CMK (cell line): ENCODE results near the gene CTCF.

Source experiments
- DNase-seq: peaks from one replicate; pipeline ENCODE4 v3.0.0-alpha.2; 2010; ENCODE audit warnings: low read depth

Gene CTCF

DNA sequence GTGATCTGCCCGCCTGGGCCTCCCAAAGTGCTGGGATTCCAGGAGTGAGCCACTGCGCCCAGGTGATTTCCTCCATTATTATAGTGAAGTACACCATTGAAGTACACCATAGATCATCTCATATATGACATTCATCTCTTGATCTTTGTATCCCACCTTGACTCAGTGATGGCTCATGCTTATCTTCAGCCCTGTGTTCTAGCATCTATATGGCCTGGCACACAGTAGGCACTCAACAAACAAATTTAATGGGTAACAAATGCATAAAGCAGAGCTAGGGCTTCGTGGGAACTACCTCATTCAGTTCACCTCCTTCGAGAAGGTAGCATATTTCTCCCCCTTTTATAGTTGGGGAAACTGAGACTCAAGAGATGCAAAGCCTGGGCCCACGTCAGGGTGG lies 103.3 kb downstream of the CTCF start:
- DNase-seq: no peak

DNA sequence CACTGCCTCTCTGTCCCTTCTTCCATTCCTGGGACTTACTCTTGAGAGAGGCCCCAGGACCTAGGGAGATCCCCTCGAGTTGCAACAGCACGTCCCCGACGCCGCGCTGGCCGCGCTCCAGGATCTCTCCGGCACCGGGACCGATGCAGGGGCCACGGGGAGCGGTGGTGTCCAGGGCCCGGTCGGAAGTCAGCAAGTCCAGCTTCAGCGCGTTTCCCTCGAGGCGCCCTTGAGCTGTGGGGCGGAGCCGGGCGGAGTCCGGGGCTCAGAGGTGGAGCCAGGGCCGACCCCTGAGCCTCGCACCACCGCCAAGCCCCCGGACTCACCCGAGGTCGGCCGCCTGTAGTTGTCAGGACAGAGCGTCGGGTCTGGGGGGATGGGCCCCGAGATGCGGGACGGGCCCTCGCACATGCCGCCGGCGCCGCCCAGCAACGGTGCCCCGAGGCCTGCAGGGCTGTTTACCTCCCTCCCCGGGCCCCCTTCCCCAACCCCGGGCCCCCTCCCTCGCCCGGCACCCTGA lies 103.8 kb downstream of the CTCF start:
- DNase-seq: no peak

DNA sequence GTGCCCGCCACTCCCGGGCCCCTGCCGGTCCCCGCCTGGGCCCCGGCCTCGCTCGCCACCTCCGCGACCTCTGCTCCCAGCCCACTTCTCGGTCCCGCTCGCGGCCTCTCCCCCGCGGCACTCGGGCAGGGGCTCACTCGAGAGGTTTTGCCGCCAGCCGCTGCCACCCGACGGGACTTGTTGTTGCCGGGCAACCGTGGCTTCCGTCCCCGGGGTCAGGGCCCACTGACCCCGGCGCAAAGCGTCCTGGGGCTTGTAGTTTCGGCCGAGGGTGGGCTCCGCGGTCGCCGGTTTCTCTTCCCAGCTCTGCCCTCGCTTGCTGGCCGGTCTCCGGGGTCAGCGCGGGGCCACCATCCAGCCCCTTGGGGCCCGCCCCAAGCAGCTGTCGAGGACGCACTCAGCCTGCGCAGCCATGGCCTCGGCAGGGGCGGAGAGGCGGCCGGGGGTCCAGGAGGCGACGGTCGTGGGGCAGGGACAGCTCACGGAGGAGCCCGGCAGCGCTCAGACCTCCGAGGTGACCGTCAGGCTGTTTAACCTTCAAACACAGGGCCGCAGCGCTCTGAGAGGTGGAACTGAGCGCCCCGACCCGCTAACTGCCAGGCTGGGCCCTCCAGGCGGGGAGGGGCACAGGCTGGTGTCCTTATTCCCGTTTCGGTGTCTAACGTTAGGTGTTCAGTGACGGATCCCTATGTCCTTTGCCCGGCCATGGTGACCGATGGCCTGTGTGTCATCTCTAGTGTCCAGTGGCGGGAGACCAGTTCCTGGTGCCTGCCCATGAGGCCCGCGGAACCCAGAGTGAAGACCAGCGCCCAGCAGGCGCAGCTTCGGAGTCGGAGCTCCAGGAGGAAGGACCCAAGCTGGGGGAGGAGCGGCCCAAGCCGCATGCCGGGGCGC lies 104.5 kb downstream of the CTCF start, which contains the start of the genes C16orf86 and ENKD1:
TSS of gene C16orf86 (plus strand) at position 256 of the 894 bp plus-strand sequence. CDS start at position 413, 157 bp downstream.
TSS of gene ENKD1 (minus strand) at position 192 of the 894 bp plus-strand sequence. CDS start 308 bp downstream, outside the sequence.
- DNase-seq: no peak

DNA sequence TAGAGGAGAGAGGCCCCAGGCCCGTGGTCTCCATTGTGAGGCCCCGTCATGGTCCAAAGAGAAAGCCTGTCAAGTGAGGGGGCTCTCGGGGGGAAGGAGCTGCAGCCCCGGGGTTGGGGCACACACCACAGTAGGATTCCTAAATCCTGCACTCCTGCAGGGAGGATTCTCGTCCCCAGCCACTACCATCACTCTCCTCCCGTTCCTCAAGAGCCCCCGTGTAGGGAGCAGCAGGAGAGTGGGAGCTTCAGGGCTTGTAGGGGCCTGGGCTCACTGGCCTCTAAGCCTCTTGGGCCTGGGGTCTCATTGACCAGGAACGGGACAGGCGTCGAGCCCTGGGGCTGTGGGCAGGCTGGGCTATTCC lies 105.1 kb downstream of the CTCF start:
- DNase-seq: no peak

DNA sequence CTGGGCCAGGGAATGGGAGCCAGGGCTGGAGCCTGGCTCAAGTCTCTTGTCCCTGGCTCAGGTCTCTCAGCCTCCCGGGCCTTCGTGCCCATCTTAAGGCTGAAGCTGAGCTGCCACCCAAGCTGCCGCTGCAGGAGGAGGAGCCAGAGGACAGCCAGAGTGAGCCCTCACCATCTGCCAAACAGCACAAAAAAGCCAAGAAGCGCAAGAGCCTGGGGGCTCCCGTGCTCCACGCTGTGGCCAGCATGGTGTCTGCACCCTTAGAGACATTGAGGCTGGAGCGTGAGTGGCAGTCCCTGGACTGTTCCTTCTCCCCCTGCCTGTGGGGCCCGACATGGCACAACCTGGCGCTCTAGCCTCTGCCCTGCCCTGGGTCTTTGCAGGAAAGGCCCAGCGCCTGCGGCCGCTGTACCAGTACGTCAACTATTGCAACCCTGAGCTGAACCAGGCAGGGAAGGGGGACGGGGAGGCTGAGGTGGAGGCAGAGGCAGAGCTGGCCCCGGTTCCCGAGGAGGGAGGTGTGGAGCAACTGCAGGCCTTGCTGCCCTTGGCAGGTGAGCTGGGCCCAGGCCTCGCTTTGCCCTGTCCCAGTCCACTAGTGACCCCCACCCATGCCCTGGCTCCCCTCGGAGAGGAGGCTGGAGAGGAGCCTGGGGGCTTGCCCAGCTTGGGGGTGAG lies 105.6 kb downstream of the CTCF start:
- DNase-seq: peak; percentile 86

DNA sequence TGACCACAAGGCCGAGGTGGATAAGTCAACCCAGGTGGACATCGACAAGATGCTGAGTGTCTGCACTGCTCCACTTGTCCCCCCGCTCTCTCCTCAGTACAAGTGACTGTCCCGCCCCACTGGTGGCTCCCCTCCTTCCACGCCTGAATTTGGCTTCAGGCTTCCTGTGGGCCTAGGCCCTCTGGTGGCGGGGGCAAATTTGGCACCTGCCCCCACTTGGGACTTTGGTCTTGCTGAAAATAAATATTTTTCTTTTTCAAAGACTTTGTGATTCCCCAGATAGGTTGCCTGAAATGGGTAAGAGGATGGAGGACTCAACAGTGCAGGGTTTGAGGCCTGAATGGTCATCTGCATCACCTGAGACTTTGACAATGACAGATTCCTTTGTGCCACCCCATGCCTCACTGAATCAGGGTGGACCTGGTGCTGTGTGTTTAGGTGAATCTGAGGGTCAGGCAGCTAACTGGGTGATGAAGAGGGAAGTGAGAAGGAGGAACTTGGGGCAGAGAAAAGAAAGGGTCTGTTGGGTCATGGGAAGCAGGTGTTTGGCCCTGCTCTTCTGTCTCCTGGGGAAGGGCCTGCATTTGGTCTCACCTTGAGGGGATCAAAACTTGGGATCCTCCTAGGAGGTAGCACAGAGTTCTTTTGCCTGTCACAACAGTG lies 106.3 kb downstream of the CTCF start:
- DNase-seq: no peak

DNA sequence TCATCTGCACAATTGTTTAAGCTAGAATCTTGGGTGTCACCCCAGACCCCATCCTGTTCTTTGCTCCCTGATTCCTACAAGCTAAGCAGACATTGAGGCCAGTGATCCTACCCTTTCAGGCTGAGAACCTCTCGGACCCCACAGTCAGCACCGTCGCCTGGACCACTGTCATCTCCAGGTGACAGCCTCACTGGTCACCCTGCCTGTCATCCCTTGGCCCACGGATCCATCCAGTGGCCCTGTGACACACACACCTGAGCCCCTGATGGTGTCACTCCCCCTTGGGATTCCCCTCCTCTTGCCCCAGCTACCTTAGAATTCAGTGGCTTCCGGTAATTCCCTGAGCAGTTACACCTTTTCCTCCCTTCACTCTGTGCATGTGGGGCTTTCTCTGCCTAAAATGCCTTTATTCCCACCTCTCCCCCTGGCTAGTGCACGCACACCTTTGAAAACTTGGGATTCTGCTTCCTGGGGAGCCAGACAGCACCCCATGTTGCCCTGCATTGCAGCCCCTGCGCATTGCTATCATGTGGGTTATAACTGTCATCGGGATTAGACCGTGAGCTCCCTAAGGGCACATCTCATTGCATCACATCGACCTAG lies 107.3 kb downstream of the CTCF start:
- DNase-seq: no peak

DNA sequence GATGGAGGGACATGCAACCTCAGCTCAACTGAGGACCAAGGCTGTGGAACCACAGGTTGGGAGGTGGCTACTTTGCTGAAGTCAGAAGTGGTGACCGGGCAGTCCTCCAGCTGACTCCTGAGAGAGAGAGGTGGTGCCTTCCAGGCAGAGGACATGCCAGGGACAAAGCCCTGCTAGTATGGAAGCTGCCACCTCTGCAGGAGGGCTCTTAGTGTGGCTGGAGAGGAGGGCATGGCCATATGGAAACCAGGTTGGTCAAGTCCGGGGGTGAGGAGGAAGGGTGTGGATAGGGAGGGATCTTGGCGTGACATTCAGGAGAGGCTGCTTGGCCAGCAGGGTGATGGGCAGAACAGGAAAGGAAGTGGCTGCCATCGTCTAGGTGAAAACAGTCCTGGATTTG lies 110.0 kb downstream of the CTCF start:
- DNase-seq: no peak

DNA sequence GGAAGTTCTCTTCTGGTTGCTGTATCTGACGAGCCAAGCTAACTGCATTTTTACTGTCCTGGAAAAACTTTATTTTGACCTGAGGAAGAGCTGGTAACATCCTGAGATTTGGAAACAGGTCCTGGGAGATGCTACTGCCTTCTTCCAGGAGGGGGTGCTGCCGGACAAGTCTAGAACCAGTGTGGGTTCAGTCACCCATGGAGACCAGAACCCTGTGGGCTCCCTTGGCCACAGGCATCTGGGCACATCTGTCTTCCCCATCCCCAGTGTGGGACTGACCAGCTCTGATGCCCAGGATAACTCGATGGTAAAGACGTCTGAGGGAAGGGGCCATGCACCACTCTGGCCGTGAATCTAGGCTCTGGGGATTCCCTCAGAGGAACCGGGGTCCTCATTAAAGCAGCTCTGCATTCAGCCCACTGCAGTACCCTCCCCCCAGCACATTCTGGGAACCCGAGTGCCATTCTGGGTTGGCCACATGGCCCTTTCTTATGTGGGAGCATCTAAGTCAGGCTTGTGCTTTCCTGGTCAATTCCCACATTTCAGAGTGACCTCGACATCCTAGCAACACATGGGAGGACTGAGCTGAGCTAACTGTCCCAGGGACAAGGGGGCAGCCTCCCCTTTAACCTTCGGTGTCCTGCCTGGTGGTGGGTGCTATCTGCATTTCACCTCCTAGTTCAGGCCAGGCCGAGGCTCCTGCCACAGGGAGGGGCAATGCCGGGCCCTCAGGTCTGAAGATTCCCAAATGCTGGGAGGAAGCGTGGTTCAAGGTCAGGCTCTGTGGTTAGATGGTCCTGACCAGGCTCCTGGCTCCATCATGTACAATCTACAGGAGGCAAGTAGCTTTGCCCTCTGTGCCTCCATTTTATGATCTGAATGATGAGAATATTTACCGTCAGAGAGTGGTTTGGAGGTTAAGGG lies 110.7 kb downstream of the CTCF start:
- no peak for DNase-seq

DNA sequence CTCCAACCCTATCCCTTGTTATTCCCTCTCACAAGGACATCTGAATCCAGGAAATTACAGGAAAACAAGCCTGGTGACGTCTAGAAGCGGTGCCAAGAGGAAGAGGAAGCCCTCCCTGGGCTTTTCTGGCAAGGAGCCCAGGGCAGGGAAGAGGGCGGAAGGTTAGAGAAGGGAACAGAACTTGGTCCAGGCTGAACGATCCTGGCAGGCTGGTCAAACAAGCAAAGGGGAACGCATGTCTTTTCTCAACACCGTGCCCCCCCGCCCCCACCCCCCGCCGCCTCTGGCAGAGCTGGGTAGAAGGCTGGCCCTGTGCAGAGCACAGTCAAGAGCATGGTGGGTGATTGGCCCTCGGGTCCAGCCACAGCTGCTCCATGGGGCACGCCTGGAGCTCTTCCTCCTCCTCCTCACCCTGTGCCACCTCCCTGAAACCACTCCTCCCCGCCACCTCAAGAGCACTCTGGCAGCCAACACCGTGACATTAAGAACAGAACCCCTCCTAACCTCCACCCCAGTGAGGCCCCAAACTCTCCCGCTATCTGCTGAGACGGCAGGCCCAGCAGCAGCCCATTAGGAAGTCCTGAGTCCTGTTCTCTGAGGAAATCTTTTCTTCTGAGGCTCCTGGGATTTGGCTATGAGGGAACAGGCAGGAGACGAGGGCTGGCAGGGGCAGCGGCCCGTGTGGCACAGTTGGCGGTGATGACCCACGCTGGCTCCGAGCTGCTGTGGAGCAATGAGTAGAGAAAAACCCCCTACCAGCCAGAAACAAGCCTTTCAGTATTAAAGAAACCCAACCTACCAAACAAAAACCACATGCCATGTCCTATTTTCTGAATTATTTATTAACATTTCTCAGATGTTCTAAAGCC lies 111.6 kb downstream of the CTCF start:
- no peak for DNase-seq

DNA sequence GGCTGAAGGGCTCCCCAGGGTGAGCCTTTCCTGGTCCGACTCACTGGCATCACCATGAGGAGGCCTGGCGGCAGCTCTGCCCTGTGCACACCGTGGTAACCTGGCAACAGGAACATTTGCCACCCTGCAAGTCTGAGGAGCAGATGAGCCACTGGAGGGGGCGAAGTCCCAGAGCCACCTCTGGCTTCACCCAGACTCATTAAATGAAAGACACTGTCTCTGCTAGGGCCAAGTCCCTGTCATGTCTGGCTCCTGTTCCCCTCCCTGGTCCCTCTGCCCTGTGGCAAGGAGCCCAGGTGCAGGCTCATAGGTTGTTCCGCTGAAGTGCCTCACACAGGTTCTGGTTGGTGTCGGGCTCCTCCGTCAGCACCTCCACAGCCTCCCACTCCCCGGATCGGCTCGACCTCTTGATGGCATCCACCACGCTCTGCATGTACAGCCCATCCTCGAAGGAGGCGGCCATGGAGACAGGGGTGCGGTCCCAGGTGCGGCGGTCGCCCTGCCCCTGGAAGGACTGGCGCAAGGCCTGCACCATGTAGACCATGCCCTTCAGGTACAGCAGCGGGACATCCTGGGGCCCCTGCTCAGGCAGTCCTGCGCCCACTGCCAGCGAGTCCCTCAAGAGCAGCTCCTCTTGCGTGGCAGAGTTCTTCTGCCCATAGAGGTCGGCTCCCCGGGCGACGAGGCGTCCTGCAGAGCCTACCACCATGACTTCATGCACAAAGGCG lies 112.7 kb downstream of the CTCF start:
- DNase-seq: no peak

DNA sequence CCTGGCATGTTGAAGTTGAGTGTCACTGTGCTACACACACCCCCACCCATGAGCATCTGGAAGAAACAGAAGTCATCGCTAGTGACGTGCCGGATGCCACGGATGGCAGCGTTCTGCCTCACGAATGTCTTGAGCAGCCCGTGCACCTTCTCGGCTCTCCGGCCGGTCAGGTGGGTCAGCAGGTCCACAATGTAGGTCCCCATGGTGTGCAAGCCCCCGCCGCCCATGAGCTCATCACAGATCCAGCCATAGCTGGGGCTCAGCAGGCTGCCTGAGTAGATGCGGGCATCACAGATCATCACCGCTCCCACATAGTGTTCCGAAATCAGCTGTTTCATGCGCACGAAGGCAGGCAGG lies 113.2 kb downstream of the CTCF start:
- DNase-seq: no peak

DNA sequence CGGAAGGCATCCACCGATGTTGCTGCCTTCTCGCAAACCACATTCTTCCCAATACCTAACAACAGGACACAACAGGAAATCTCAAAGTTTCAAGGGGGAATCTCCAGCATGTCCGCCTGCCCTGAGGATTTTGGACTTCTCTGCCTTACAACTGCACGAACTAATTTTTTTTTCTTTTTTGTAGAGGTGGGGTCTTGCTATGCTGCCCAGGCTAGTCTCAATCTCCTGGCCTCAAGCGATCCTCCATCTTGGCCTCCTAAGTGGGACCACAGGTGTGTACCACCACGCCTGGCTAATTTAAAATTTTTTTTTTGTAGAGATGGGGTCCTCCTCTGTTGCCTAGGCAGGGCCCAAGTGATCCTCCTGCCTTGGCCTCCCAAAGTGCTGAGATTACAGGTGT lies 113.7 kb downstream of the CTCF start:
- no peak for DNase-seq

DNA sequence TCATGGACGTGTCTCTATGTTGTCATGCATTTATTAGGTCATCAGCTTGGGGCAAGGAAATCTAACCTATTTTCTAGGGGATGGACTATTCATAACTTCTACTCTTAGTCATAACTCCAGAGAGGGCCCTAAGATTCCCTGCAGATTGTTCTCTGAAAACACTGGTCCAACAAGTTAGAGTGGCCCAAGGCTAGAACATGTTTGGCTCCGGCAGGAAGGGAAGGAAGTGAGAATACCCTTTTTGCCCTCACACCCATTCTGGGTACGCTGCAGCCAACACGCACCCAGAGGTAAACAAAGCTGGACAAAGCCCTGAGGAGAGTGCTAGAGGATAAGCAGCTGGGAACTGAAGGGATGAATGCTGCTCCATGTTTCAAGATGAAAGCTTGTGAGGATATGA lies 114.2 kb downstream of the CTCF start:
- DNase-seq: no peak

DNA sequence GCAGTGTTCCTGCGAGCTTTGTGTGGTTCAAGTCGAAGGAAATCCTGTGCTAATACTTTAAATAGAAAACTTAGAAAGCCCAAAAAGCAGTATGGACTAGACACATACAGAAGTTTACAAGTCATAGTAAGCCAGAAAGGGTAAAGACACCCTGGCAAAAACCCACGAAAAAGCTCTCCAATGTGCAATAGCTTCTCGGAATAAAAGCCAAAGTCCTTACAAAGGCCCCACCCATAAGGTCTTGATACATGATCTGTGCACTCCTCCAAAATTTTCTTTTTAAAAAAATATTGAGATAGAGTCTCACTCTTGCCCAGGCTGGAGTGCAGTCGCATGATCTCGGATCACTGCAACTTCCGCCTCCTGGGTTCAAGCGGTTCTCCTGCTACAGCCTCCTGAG lies 114.6 kb downstream of the CTCF start:
- no peak for DNase-seq

DNA sequence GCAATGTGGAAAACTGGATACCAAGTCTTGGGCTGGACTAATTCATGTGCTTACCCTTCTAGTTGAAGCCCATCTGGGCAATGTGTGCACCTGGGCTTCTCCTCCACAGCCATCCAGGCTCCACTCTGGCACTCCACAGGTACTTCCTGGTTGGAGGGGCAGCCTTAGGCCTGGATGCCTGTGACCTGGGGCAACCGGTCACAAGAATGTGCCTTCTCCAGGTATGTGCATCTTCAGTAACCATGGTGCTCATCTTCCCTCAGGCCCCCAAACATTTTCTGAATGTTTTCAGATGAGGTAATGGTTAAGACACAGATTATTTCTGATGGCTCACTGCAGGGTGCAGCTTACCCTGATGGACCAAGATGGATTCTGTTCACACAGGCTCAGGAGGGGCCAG lies 115.4 kb downstream of the CTCF start:
- no peak for DNase-seq

DNA sequence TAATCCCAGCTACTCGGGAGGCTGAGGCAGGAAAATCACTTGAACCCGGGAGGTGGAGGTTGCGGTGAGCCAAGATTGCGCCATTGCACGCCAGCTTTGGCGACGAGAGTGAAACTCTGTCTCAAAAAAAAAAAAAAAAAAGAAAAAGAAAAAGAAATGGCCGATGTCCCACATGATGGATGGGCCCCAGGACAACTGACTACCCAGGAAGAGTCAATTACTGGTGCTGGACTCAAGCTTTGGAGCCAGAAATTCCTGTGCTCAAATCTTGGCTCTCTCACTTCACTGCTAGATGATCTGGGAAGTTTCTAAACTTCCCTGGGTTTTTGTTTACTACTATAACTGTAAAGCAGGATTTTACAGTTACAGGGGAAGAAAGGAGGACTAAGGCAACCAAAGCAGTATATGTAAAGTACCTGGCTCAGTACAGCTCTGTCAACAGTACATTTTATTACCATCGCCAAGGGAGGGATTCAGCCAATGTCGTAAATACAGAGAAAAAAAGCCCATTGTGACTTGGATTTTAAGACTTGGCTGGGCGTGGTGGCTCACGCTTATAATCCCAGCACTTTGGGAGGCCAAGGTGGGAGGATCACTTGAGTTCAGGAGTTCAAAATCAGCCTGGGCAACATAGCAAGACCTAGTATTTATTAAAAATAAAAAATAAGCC lies 116.2 kb downstream of the CTCF start:
- no peak for DNase-seq

DNA sequence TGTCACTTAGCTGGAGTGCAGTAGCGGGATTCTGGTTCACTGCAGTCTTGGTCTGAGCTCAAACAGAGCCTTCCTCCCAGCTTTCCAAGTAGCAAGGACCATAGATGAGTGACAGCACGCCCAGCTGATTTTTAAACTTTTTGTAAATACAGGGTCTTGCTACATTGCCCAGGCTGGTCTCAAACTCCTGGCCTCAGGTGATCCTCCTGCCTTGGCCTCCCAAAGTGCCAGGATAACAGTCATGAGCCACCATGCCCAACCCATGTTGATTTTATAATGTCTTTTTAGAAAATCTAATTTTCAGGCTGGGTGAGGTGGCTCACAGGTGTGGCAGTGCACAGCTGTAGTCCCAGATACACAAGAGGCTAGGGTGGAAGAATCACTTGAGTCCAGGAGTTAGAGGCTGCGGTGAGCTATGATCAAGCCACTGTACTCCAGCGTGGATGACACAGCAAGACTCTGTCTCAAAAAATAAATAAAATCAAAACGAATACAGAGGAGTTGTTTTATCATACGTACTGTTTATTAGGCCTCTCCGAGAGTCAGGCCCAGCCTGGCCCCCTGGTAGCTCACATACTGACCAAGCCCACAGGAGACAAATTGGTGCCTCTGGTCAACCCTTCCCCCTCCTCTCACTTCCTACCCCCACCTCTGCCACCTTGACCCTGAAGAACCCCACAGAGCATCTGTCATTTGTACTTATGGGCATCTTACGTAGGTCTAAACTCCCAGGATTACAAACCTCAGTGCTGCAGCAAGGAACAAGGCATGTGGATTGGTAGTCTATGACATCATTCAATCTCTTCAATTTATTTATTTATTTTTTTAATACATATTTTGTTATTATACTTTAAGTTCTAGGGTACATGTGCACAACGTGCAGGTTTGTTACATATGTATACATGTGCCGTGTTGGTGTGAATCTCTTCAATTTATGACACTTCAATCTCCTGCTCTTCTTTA lies 117.9 kb downstream of the CTCF start:
- no peak for DNase-seq
